ENCODE measurements around the gene SPTSSB. TPM values are rescaled to one million over a fixed set of nuclear protein-coding genes. Genes with fewer than 3 reads are reported as not detected.

The SPTSSB gene
- total RNA-seq, 2 experiments from 2014 or later = not detected

DNA sequence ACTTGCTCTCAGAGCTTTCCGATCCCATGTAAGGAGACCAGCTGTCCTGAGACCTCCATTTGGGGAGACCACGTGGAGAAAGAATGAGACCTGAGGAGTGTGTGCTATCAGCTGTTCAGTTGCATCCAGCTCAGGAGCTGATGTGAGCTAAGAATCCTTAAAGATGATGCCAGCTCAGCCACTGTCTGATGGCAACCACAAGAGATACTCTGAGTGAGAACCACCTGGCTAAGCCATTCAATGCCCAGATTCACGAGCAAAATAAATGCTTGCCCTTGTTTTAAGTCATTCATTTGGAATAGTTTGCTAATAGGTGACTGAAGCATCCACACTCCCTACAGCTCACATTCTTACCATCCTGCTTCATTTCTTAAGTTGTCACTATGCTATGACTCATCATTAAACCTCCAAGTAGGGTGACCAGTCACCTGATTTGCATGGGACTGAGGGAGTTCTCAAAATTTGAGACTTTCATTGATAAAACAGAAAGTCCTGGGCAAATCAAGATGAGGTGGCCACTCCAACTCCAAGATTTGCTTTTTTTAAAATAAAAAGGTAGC is 56.4 kb downstream of the SPTSSB start:
- H3K9me2 ChIP-seq (ENCODE audit: insufficient read depth, low read length) = no peaks in the 10 kb centered on the region

DNA sequence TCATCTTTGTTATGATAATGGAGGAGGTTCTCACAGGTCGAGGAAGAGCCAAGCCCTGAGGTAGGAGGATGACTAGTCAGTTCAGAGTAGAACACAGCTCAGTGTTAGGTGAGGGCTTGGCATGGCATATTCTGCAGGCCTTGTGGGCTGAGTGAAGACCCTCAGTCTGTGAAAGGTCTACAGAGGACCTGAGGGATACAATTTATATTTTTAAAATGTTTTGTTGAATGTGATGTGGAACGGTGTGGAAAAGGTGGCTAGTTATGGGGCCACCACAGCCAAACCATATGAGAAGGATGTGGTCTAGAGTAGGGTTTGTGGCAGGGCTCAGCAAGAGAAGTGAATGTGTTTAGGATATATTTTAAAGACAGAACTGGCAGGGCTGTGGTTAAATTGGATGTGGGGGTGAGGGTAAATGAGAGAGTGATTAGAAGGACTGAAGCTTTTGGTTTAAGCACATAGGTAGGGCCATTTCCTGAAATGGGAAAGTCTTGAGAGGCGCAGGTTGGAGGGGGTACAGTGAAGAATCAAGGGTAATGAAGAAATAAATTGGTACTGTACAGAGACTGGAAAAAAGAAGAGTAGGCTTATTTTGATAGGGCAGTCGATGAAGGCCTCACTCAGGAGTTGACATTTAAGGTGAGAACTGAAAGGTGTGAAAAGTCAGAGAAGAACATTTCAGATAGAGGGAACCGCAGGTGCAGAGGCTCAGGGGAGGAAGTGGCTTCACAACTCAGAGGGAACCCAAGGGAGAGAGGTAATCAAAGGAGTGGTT is 60.5 kb downstream of the SPTSSB start:
- Histone ChIP-seq H3K36me3 (ENCODE audit: insufficient read depth, low read length) (no peaks in the 10 kb centered on the region), H4K20me1 (ENCODE audit: insufficient read depth, low read length) (no peaks in the 10 kb centered on the region), H3K79me2 (ENCODE audit: insufficient read depth, low read depth, low read length) (no peaks in the 10 kb centered on the region), H3K4me2 (ENCODE audit: low read length) (no peak overlapping the region), H3K27ac (ENCODE audit: low read depth, low read length, poor library complexity, severe bottlenecking) (no peak overlapping the region), H3K9me2 (ENCODE audit: insufficient read depth, low read length) (no peaks in the 10 kb centered on the region), H2AFZ (ENCODE audit: low read length) (no peak overlapping the region), H3K4me3 (ENCODE audit: low read depth, low read length, poor library complexity, severe bottlenecking) (no peak overlapping the region), H3K4me1 (ENCODE audit: insufficient read depth, low read length, poor library complexity, severe bottlenecking) (no peaks in the 10 kb centered on the region), H3K9me3 (ENCODE audit: low read length) (no peaks in the 10 kb centered on the region)
- CTCF ChIA-PET (ENCODE audit: unreplicated experiment) = no interaction called here
- BruUV-seq (replicated peaks) = no TSS peak
- POLR2A ChIA-PET = interaction anchor here (0.6 kb wide), 1 partner anchor 539 kb away, joined by 3 read pairs; no protein-coding TSS in a partner anchor
- no peak for TF ChIP-seq EZH2phosphoT487 (IDR thresholded peaks at IDR 0.05; ENCODE audit: borderline replicate concordance, low read depth, low read length)
- TF ChIP-seq, protein P1, sequence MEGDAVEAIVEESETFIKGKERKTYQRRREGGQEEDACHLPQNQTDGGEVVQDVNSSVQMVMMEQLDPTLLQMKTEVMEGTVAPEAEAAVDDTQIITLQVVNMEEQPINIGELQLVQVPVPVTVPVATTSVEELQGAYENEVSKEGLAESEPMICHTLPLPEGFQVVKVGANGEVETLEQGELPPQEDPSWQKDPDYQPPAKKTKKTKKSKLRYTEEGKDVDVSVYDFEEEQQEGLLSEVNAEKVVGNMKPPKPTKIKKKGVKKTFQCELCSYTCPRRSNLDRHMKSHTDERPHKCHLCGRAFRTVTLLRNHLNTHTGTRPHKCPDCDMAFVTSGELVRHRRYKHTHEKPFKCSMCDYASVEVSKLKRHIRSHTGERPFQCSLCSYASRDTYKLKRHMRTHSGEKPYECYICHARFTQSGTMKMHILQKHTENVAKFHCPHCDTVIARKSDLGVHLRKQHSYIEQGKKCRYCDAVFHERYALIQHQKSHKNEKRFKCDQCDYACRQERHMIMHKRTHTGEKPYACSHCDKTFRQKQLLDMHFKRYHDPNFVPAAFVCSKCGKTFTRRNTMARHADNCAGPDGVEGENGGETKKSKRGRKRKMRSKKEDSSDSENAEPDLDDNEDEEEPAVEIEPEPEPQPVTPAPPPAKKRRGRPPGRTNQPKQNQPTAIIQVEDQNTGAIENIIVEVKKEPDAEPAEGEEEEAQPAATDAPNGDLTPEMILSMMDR (conservative IDR thresholded peaks at IDR 0.05; ENCODE audit: low read length) = no peak
- intact Hi-C loops (cut with micrococcal nuclease; ENCODE audit: unreplicated experiment) = no loop called here
- DNase-seq (ENCODE audit: low spot score) = peak; percentile 21

More for the DNA sequence above, 56.4 kb downstream of the SPTSSB start:
- no peak overlapping the region for H3K27ac ChIP-seq (ENCODE audit: low read depth, low read length, poor library complexity, severe bottlenecking)
- no TSS peak for BruUV-seq (replicated peaks)
- no peaks in the 10 kb centered on the region for H4K20me1 ChIP-seq (ENCODE audit: insufficient read depth, low read length)
- H3K4me2 ChIP-seq (ENCODE audit: low read length) = no peak overlapping the region
- no peaks in the 10 kb centered on the region for H3K4me1 ChIP-seq (ENCODE audit: insufficient read depth, low read length, poor library complexity, severe bottlenecking)
- intact Hi-C loops (cut with micrococcal nuclease; ENCODE audit: unreplicated experiment) = no loop called here
- H3K4me3 ChIP-seq (ENCODE audit: low read depth, low read length, poor library complexity, severe bottlenecking) = no peak overlapping the region
- ChIA-PET CTCF (ENCODE audit: unreplicated experiment) (interaction anchor here (1.1 kb wide), 1 partner anchor 28 kb away, joined by 6 read pairs; no protein-coding TSS in a partner anchor), POLR2A (interaction anchor here (0.6 to 1.0 kb wide), 2 partner anchors 8 to 355 kb away, joined by 3 read pairs; no protein-coding TSS in a partner anchor)
- no peaks in the 10 kb centered on the region for H3K36me3 ChIP-seq (ENCODE audit: insufficient read depth, low read length)
- TF ChIP-seq, protein P1 (conservative IDR thresholded peaks at IDR 0.05; ENCODE audit: low read length) = no peak
- TF ChIP-seq EZH2phosphoT487 (IDR thresholded peaks at IDR 0.05; ENCODE audit: borderline replicate concordance, low read depth, low read length) = no peak
- DNase-seq (ENCODE audit: low spot score) = no peak
- H3K79me2 ChIP-seq (ENCODE audit: insufficient read depth, low read depth, low read length) = no peaks in the 10 kb centered on the region
- H3K9me3 ChIP-seq (ENCODE audit: low read length) = no peaks in the 10 kb centered on the region
- H2AFZ ChIP-seq (ENCODE audit: low read length) = no peak overlapping the region
